Common myeloid progenitor, CD34-positive (primary cell): ENCODE data around the gene COQ3. TPM values are rescaled to one million over a fixed set of nuclear protein-coding genes. Genes with fewer than 3 reads are reported as not detected.
A peak's percentile ranks its signal among the peaks of the same experiment; 100 is the strongest.

Source experiments
- CTCF ChIA-PET: fragments of 350-600 bp; sonication (Branson Sonifier 250); formaldehyde crosslinking; loops from one replicate; lab custom pipeline; 2021; ENCODE audit warnings: antibody characterized with exemption; lab: Charles Lee
- POLR2A ChIA-PET: fragments of 350-600 bp; sonication (Branson Sonifier 250); formaldehyde crosslinking; loops from one replicate; lab custom pipeline; 2021; ENCODE audit warnings: antibody characterized with exemption; lab: Charles Lee
- DNase-seq, 3 donors: peaks; one replicate each; pipeline versions ENCODE4 v3.0.0 to v3.0.0-alpha.2; 2013
- H3K27ac ChIP-seq, 2 experiments: 1 replicate in 1 of 2; 2 replicates in 1 of 2; pipeline ENCODE4 v1.7.0; 2013; ENCODE audit warnings: inconsistent platforms in 2 of 2, low read length in 2 of 2, mild to moderate bottlenecking in 2 of 2, low read depth in 1 of 2, moderate library complexity in 1 of 2; ENCODE audit not compliant: severe bottlenecking in 2 of 2, insufficient read depth in 1 of 2, poor library complexity in 1 of 2
- H3K27me3 ChIP-seq, 5 experiments: replicated peaks in 2 of 5; 1 replicate in 3 of 5; 2 replicates in 2 of 5; pipeline versions ENCODE4 v1.6.1 to v1.7.0; 2013; ENCODE audit warnings: low read length in 4 of 5, mild to moderate bottlenecking in 2 of 5, moderate library complexity in 2 of 5, inconsistent platforms in 1 of 5; ENCODE audit not compliant: insufficient read depth in 5 of 5, control insufficient read depth in 4 of 5
- H3K36me3 ChIP-seq, 4 experiments: 1 replicate in 2 of 4; 2 replicates in 2 of 4; pipeline versions ENCODE4 v1.6.1 to v1.7.0; 2013; ENCODE audit warnings: low read length in 3 of 4, control low read depth in 1 of 4, mild to moderate bottlenecking in 1 of 4; ENCODE audit not compliant: control insufficient read depth in 4 of 4, insufficient read depth in 4 of 4
- H3K4me1 ChIP-seq, 4 experiments: 1 replicate in 3 of 4; 2 replicates in 1 of 4; pipeline versions ENCODE4 v1.6.1 to v1.7.1; 2013; ENCODE audit warnings: low read length in 3 of 4, mild to moderate bottlenecking in 3 of 4, control low read depth in 1 of 4, inconsistent platforms in 1 of 4, moderate library complexity in 1 of 4; ENCODE audit not compliant: control insufficient read depth in 4 of 4, insufficient read depth in 4 of 4; ENCODE audit errors: control extremely low read depth in 1 of 4
- H3K4me3 ChIP-seq, 7 experiments: 1 replicate in 4 of 7; 2 replicates in 3 of 7; pipeline versions ENCODE4 v1.5.1 to v1.7.0; 2013; ENCODE audit warnings: mild to moderate bottlenecking in 7 of 7, low read length in 6 of 7, moderate library complexity in 6 of 7, inconsistent platforms in 2 of 7, low read depth in 2 of 7, control low read depth in 1 of 7; ENCODE audit not compliant: insufficient read depth in 4 of 7, control insufficient read depth in 1 of 7; ENCODE audit errors: extremely low read depth in 1 of 7
- H3K9me3 ChIP-seq, 5 experiments: 1 replicate in 4 of 5; 2 replicates in 1 of 5; pipeline versions ENCODE4 v1.6.1 to v1.7.1; 2013; ENCODE audit warnings: low read length in 4 of 5, mild to moderate bottlenecking in 2 of 5, inconsistent platforms in 1 of 5, low read depth in 1 of 5, moderate library complexity in 1 of 5; ENCODE audit not compliant: control insufficient read depth in 4 of 5, insufficient read depth in 2 of 5; ENCODE audit errors: control extremely low read depth in 1 of 5
- WGBS: methylation state at CpG from one replicate; pipeline ENCODE4 v1.1.5; 2013; ENCODE audit not compliant: insufficient coverage; 5-methylcytosine and 5-hydroxymethylcytosine counted together
- polyA plus RNA-seq: library from polyadenylated mRNA; unstranded; fragments of 120-200 nt; gene quantifications from one replicate; pipeline ENCODE4 v1.2.1, GENCODE V29; 2013

The COQ3 gene, protein sequence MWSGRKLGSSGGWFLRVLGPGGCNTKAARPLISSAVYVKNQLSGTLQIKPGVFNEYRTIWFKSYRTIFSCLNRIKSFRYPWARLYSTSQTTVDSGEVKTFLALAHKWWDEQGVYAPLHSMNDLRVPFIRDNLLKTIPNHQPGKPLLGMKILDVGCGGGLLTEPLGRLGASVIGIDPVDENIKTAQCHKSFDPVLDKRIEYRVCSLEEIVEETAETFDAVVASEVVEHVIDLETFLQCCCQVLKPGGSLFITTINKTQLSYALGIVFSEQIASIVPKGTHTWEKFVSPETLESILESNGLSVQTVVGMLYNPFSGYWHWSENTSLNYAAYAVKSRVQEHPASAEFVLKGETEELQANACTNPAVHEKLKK
- 7.0 TPM for polyA plus RNA-seq

DNA sequence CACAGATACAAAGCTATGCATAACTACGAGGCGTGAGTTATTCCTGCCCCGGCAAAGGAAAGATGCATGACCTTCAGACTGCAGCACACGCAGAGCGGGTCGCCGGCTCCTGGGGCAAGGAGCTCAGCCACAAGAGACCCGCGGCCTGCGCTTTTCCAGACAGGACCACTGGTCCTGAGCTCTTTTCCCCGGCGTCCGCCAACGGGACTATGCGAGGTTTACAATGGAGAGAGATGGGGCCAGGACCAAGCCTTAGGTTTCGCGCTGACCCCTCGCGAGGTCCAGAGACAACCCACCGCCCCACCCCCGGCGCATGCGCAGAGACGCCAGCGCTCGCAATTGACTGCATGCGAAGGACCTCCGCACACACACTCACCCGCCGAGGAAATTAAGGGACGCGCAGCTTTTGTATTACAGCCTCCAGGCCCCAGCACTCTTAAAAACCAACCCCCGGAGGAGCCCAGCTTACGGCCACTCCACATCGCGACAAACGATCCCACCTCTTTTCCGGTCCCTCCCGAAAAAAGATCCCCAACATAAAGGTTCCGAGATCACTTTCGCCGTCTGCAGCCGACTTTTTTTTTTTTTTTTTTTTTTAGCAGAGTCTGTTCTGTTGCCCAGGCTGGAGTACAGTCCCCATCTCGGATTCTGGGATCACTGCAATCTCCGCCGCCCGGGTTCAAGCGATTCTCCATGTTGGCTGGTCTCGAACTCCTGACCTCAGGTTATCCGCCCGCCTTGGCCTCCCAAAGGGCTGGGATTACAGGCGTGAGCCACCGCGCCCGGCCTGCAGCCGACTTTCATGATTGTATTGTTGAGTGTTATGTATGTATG lies at the start of gene COQ3:
COQ3 (minus strand) TSS at position 498 of the 834 bp plus-strand sequence; CDS start at position 482, 16 bp downstream.
- peak within 1 kb of the TSS; percentile 72 to 97 (median 89) for H3K4me3 ChIP-seq
- CTCF ChIA-PET = interaction anchor here (0.6 to 1.7 kb wide), 11 partner anchors 8 to 151 kb away, joined by 3 to 6 read pairs (median 3); no protein-coding TSS in a partner anchor
- peaks cover 0 to 10% (median 5%) of the 10 kb centered on the region in 4 experiments for H3K4me1 ChIP-seq
- peaks cover 0 to 10% (median 2%) of the 10 kb centered on the region in 4 experiments for H3K36me3 ChIP-seq
- POLR2A ChIA-PET = interaction anchor here (0.8 kb wide), 1 partner anchor 169 kb away, joined by 3 read pairs; no protein-coding TSS in a partner anchor
- WGBS = 0% methylated on average over 36 of the region's 56 CpGs
- H3K27ac ChIP-seq = peak within 1 kb of the TSS; percentile 46 to 86
- no peaks in the 10 kb centered on the region for H3K9me3 ChIP-seq
- no peaks in the 10 kb centered on the region for H3K27me3 ChIP-seq
- peak; percentile 72 to 83 (median 78) for DNase-seq

DNA sequence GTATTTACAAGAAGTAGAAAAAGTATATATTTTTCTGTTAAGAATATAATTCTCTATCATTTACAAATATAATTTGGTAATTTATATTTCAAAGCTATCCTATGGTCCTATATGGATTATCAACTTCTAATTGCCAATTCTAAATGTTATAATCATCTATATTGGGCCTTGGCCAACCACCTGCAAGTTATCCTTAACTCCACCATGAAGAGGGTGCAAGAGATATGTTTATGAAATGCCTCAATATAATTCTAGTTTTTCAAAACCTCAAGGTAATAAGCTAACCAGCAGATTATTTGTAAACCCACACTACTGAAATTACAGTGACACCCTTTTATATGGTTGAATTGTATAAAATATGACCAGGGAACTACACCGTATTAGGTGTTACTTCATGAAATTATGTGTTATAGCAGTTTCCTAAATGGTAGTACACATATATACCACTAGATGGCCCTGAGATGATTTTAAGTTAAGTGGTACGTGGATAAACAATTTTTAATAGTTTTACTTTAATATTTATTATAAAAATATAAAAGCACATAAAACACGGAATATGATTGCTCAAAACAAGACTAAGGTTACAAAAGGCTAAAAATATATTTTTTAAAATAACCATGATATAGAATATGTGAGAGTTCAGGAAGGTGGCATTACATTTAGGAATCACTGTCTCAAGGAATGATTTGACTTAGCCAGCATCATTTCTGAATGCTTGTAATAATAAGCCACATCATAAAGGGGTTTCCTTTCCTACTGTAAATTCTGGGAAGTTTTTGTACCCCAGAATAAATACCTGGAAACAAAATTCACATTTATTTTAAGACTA lies 40.9 kb upstream of the COQ3 start:
- no CpG with 5 or more reads among the region's 3 CpGs for WGBS
- Histone ChIP-seq H3K4me1 (no peaks in the 10 kb centered on the region), H3K27ac (no peak overlapping the region), H3K27me3 (no peaks in the 10 kb centered on the region), H3K36me3 (peaks cover 0 to 14% (median 5%) of the 10 kb centered on the region in 4 experiments), H3K4me3 (no peak overlapping the region), H3K9me3 (no peaks in the 10 kb centered on the region)
- POLR2A ChIA-PET = no interaction called here
- CTCF ChIA-PET = interaction anchor here (0.8 to 2.0 kb wide), 5 partner anchors 9 to 311 kb away, joined by 3 to 7 read pairs (median 3); partner anchors contain the start of gene PNISR
- DNase-seq = peak; percentile 29 to 61 (median 61)

DNA sequence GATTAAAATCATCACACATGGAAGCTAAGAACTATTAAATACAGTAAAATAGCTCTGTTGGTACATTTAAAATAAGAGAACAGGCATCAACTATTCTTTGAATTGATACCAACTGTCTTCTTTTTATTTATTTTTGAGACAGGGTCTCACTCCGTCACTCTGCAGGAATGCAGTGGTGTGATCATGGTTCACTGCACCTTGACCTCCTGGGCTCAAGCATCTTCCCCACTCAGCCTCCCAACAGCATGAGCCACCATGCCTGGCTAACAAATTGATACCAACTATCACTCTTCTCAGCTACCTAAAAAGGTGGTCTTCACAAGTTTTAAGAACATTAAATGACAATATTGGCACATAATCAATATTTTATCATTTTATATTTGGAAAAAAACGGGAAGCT lies 38.9 kb upstream of the COQ3 start:
- Histone ChIP-seq H3K4me3 (no peak overlapping the region), H3K27ac (no peak overlapping the region), H3K4me1 (no peaks in the 10 kb centered on the region), H3K9me3 (no peaks in the 10 kb centered on the region), H3K27me3 (no peaks in the 10 kb centered on the region), H3K36me3 (peaks cover 0 to 12% (median 5%) of the 10 kb centered on the region in 4 experiments)
- ChIA-PET POLR2A (no interaction called here), CTCF (interaction anchor here (0.7 to 2.0 kb wide), 3 partner anchors 9 to 94 kb away, joined by 3 to 6 read pairs (median 3); no protein-coding TSS in a partner anchor)
- no peak for DNase-seq
- WGBS = 92% methylated on average over 1 of the region's 2 CpGs

DNA sequence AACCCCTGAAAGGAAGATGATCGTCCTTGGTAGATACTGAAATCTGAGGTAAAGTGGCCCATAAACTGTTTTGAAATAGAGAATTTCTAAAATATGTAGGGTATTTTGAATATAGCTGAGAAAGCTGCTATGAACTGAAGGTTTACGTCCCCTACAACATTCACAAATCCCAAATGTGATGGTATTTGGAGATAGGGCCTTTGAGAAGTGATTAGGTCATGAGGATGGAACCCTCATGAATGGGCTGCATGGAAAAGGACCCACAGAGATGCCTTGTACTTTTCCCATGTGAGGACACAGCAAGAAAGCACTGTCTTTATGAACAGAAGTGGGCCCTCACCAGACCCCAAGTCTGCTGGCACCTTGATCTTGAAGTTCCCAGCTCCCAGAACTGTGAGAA lies 37.9 kb upstream of the COQ3 start:
- peaks cover 0 to 9% (median 4%) of the 10 kb centered on the region in 4 experiments for H3K36me3 ChIP-seq
- H3K4me3 ChIP-seq = no peak overlapping the region
- peaks cover 0 to 8% (median 3%) of the 10 kb centered on the region in 4 experiments for H3K4me1 ChIP-seq
- CTCF ChIA-PET = no interaction called here
- DNase-seq = no peak
- H3K27me3 ChIP-seq = no peaks in the 10 kb centered on the region
- WGBS = 100% methylated on average over 1 of the region's 2 CpGs
- no peaks in the 10 kb centered on the region for H3K9me3 ChIP-seq
- POLR2A ChIA-PET = no interaction called here
- no peak overlapping the region for H3K27ac ChIP-seq

DNA sequence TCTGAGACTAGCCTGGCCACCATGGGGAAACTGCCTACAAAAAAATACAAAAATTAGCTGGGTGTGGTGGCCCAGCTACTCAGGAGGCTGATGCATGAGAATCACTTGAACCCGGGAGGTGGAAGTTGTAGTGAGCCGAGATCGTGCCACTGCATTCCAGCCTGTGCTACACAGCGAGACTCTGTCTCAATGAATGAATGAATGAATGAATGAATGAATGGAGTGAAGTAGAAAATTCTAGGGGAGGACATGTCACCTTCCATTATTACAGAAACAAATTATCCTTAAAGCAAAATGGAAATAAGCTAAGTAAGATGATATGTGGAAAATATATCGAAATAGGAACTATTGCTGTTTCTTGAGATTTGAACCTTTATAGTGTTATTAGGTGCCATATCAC lies 34.0 kb upstream of the COQ3 start:
- POLR2A ChIA-PET = no interaction called here
- H3K27me3 ChIP-seq = no peaks in the 10 kb centered on the region
- no peak overlapping the region for H3K4me3 ChIP-seq
- peaks cover 14 to 33% (median 26%) of the 10 kb centered on the region in 4 experiments for H3K4me1 ChIP-seq
- CTCF ChIA-PET = interaction anchor here (1.3 kb wide), 1 partner anchor 17 kb away, joined by 3 read pairs; no protein-coding TSS in a partner anchor
- no peaks in the 10 kb centered on the region for H3K9me3 ChIP-seq
- no peak for DNase-seq
- no peak overlapping the region for H3K27ac ChIP-seq
- peaks cover 5 to 16% (median 5%) of the 10 kb centered on the region in 4 experiments for H3K36me3 ChIP-seq
- WGBS = 98% methylated on average over 3 of the region's 5 CpGs

DNA sequence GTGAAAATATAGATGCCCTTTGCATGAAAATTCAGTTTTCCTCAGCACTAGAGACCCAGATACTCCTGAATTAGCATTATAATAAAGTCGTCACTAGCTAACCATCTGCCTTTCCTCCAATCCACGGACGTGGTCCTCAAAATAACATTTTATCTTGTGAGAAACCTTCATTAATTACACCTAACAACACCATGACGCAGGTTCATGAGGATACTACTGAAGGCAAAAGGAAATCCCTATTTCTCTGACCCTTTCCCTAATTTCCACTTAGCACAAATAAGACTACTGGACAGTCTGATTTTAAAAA lies 32.4 kb upstream of the COQ3 start:
- H3K4me1 ChIP-seq = peaks cover 15 to 38% (median 27%) of the 10 kb centered on the region in 4 experiments
- H3K36me3 ChIP-seq = peaks cover 2 to 25% (median 5%) of the 10 kb centered on the region in 4 experiments
- 67% methylated on average over 4 of the region's 4 CpGs for WGBS
- no peak for DNase-seq
- no peaks in the 10 kb centered on the region for H3K9me3 ChIP-seq
- peak overlapping the region in 1 of 2 experiments; percentile 98 for H3K27ac ChIP-seq
- CTCF ChIA-PET = interaction anchor here (0.8 to 1.8 kb wide), 8 partner anchors 8 to 96 kb away, joined by 3 to 9 read pairs (median 4); no protein-coding TSS in a partner anchor
- peak overlapping the region in 6 of 7 experiments; percentile 81 to 99 (median 92) for H3K4me3 ChIP-seq
- POLR2A ChIA-PET = interaction anchor here (1.6 kb wide), 1 partner anchor 94 kb away, joined by 3 read pairs; no protein-coding TSS in a partner anchor
- H3K27me3 ChIP-seq = no peaks in the 10 kb centered on the region
